Measurements from ENCODE around the gene BCLAF3.
A peak's percentile ranks its signal among the peaks of the same experiment; 100 is the strongest.

Gene BCLAF3

DNA sequence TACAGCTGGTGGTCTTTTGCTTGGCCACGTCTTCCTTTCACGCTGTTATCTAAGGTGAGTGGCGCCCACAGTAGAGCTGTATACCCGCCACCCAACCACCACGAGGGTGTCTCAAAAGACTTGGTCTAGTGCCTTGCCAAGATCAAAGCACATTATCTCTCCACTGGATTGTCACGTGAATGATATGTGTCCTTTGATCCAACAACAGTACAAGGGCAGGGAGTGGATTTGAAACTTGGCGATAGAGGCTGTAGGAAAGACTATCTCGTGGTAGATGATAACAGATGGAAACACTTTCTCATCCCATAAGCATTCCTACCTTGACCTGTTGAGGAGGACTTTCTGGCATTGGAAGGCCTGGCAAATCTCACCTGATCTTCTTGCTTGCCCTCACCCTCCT lies 37.7 kb upstream of the BCLAF3 start:
- no peak overlapping the region for H3K4me3 ChIP-seq (ENCODE audit: low read depth, low read length)
- no peak for DNase-seq (ENCODE audit: low read depth)
- TF ChIP-seq POLR2A (IDR thresholded peaks at IDR 0.05; ENCODE audit: extremely low read depth, insufficient read length) (no peak), CTCF (IDR thresholded peaks at IDR 0.05; ENCODE audit: low read depth, low read length) (no peak), MYC (IDR thresholded peaks at IDR 0.05; ENCODE audit: low read depth, low read length) (no peak)
- TF ChIP-seq, protein P1, sequence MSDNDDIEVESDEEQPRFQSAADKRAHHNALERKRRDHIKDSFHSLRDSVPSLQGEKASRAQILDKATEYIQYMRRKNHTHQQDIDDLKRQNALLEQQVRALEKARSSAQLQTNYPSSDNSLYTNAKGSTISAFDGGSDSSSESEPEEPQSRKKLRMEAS (IDR thresholded peaks at IDR 0.05; ENCODE audit: low read depth, low read length): no peak

GRCh38 chrX:20026278-20026677 lies 35.4 kb upstream of the BCLAF3 start:
- TF ChIP-seq CTCF (IDR thresholded peaks at IDR 0.05; ENCODE audit: low read depth, low read length): no peak
- TF ChIP-seq MYC (IDR thresholded peaks at IDR 0.05; ENCODE audit: low read depth, low read length): no peak
- TF ChIP-seq, protein P1 (IDR thresholded peaks at IDR 0.05; ENCODE audit: low read depth, low read length): no peak
- TF ChIP-seq POLR2A (IDR thresholded peaks at IDR 0.05; ENCODE audit: extremely low read depth, insufficient read length): no peak
- no peak overlapping the region for H3K4me3 ChIP-seq (ENCODE audit: low read depth, low read length)
- DNase-seq (ENCODE audit: low read depth): peak; percentile 4

DNA sequence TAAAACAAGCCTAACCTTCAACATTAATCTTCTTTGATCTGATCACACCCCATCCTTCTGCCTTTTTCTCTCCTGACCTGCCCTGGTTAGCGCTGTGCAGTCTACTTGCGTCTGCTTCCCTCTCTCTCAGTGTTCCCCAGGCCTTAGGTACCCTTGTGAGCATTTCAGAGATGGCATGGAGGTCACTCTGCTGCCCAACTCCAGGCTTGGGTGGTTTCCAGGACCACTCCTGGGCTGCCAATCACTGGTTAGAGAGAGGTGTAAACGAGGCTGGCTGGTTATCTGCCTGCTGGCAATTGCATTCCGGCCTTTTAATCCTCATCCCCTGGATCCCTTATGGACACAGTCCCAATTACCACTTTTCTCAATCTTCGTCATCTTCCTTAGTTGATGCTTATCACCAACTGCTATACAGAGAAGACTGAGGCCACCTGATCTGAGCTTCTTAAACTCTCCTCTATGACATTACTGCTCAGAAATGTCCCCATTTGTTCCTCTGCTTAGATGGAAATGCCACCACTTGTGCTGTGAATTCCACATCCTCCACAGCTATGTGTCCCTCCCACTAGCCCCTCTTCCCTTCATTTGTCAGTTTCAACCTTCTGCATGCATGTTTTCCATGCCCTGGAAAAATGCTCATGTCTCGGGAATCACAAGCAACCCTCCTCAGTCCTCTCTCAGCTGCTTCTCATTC lies 29.0 kb upstream of the BCLAF3 start:
- no peak for DNase-seq (ENCODE audit: low read depth)
- TF ChIP-seq CTCF (IDR thresholded peaks at IDR 0.05; ENCODE audit: low read depth, low read length): no peak
- TF ChIP-seq, protein P1 (IDR thresholded peaks at IDR 0.05; ENCODE audit: low read depth, low read length): no peak
- no peak for TF ChIP-seq MYC (IDR thresholded peaks at IDR 0.05; ENCODE audit: low read depth, low read length)
- TF ChIP-seq POLR2A (IDR thresholded peaks at IDR 0.05; ENCODE audit: extremely low read depth, insufficient read length): no peak
- no peak overlapping the region for H3K4me3 ChIP-seq (ENCODE audit: low read depth, low read length)

GRCh38 chrX:20016616-20016945 lies 25.7 kb upstream of the BCLAF3 start:
- no peak for DNase-seq (ENCODE audit: low read depth)
- H3K4me3 ChIP-seq (ENCODE audit: low read depth, low read length): no peak overlapping the region
- no peak for TF ChIP-seq MYC (IDR thresholded peaks at IDR 0.05; ENCODE audit: low read depth, low read length)
- no peak for TF ChIP-seq POLR2A (IDR thresholded peaks at IDR 0.05; ENCODE audit: extremely low read depth, insufficient read length)
- no peak for TF ChIP-seq CTCF (IDR thresholded peaks at IDR 0.05; ENCODE audit: low read depth, low read length)
- TF ChIP-seq, protein P1 (IDR thresholded peaks at IDR 0.05; ENCODE audit: low read depth, low read length): no peak

DNA sequence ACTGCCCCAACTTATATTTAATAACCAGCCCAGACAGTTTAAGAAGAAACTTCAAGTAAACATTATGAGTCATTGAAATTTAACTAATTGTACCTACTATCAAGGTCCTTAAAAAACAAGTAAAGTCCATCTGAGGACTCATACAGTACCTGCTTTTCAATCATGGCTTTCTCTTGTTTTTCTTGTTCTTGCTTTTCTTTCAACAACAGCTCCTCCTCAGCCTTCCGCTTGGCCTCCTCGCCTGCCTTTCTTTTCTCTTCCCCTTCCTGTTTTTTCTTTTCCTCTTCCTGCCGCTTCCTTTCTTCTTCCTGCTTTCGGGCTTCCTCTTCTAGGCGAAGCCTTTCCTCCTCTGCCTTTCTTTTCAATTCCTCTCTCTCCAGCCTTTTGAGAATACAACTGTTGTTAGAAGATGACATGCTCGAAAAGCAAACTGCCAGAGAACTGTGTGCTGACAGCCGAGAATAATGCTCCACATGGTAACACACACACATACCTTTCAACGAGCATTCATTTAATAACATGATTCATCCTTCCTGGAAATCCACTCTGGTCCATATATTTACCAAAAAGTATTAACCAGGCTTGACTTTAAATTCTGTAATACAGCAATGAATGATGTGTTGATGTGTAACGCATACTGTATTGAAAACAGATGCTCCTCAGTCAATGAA lies 25.2 kb upstream of the BCLAF3 start:
- TF ChIP-seq CTCF (IDR thresholded peaks at IDR 0.05; ENCODE audit: low read depth, low read length) (no peak), POLR2A (IDR thresholded peaks at IDR 0.05; ENCODE audit: extremely low read depth, insufficient read length) (no peak), MYC (IDR thresholded peaks at IDR 0.05; ENCODE audit: low read depth, low read length) (no peak)
- TF ChIP-seq, protein P1 (IDR thresholded peaks at IDR 0.05; ENCODE audit: low read depth, low read length): no peak
- DNase-seq (ENCODE audit: low read depth): no peak
- no peak overlapping the region for H3K4me3 ChIP-seq (ENCODE audit: low read depth, low read length)

Data from NB4 (cell line).